ENCODE measurements around the gene MFNG.

DNA sequence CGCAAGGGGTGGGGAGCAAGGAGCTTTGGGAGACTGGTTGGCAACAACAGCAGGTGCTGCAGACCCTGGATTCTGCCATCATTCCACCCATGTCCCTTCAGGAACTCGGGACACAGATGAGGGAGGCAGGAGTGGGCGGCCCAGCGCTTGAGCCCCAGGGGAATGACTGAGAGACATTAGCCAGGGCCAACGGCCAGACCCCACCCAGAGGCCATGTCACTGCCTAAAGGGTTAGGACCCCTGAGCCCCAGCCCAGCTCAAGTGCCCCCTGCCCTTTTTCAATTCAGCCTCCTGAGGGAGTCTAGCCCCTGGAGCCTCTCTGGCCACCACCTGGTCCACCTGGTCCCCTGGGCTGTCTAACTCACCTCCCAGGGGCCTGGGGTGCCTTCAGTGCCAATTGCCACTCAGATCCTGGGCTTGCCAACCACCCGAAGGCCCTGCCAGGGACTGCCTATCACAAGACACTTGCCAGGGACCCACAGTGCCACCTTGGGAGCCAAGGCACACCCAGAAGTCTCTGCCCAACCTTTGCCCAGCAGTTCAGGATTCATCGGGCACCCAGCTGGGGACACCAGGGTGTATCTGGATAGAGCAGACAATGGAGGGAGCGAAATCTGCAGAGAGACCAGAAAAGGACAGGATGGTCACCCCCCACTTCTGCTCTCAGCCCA lies 16.6 kb downstream of the MFNG start:
- TF ChIP-seq, protein P1, sequence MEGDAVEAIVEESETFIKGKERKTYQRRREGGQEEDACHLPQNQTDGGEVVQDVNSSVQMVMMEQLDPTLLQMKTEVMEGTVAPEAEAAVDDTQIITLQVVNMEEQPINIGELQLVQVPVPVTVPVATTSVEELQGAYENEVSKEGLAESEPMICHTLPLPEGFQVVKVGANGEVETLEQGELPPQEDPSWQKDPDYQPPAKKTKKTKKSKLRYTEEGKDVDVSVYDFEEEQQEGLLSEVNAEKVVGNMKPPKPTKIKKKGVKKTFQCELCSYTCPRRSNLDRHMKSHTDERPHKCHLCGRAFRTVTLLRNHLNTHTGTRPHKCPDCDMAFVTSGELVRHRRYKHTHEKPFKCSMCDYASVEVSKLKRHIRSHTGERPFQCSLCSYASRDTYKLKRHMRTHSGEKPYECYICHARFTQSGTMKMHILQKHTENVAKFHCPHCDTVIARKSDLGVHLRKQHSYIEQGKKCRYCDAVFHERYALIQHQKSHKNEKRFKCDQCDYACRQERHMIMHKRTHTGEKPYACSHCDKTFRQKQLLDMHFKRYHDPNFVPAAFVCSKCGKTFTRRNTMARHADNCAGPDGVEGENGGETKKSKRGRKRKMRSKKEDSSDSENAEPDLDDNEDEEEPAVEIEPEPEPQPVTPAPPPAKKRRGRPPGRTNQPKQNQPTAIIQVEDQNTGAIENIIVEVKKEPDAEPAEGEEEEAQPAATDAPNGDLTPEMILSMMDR (IDR thresholded peaks at IDR 0.05) = no peak
- TF ChIP-seq POLR2AphosphoS5 (IDR thresholded peaks at IDR 0.05) (no peak), POLR2A (IDR thresholded peaks at IDR 0.05) (no peak)

All from prostate gland (tissue), 2 donors.